NCI-H2171 treated with DMSO at 0.1 percent for 48 hours (cell line): Measurements from ENCODE around the gene ADAM12.
"Not testable (repeated sequence)": the region's sequence is repeated elsewhere in the genome, so short reads cannot be mapped to it uniquely, and the experiment has no call there.

Experiments used
- DNase-seq: peaks from one replicate; lab custom pipeline; 2025; lab: John Stamatoyannopoulos, UW

Gene ADAM12

DNA sequence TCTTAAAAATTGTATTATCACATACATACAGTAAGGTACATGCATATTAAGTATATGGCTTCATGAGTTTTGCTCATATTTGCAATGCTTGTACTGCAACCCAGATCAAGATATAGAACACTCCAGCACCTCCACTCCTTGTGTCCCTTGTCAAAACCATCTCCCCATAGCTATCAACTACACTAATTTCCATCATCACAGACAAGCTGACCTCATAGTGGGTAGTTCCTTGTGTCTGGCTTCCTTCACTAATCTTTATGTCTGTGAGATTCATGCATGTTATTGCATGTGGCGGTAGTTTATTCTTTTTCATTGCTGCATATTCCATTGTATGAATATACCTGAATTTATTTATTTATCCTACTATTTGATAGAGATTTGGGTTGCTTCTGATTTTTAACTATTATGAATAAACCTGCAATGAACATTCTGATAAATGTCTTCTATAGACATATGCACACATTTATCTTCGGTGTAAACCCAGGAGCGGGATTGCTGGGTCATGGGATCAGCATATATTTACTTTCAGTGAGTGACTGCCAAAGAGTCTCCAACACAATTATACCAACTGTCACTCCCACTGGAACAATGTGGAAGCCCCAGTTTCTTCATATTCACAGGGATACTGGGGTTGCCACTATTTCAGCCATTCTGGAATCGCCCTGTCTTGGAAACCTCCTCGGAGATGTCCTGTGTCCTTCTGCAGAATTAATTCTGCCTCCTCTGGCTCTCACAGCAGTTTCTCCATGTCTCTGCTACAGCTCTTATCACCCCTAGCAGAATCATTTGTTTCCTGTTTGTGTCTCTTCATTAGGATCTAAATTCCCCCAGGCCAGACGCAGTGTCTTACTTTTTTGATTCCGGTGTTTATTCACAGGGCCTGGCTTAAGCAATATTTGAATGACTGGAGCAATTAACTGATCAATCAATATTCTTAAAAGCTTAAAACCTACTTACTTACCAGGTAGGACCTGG lies 14.7 kb upstream of the ADAM12 start:
- DNase-seq, result no peak

DNA sequence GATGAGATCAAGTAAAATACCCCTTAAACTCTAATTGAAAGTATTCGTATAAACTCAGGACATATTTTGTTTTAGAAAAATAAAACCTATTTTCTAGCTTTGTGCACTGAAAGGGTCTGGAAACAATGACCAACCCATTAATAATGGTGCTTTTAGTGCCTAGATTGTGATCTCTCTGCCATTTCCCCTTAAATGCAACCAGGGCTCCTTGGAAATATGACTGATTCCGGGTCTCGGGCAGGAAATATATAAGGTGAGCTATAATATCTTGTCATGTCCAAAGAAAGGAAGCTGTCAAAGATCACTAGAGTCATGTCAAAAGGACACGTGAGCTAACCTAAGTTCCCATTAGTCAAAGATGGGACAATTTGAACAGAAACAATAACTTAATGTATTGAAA lies 12.4 kb upstream of the ADAM12 start:
- DNase-seq, result no peak

DNA sequence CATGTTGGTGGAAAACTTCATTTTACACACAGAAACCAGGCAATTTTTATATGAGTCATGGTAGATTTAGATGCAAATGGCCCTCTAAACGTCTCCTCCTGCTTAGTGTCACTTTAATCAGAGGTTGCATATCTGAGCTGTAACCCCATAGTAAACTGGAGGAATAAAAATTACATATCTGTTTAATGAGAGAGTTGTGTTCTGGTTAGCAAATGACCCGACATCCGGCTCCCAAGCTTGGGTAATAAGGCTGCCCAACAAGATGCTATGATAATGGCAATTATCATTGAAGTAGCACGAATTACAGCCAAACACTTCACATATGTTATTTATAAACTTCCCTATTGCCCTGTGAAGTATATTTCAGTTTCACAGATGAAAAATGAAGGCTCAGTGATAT lies 10.6 kb upstream of the ADAM12 start:
- no peak for DNase-seq

DNA sequence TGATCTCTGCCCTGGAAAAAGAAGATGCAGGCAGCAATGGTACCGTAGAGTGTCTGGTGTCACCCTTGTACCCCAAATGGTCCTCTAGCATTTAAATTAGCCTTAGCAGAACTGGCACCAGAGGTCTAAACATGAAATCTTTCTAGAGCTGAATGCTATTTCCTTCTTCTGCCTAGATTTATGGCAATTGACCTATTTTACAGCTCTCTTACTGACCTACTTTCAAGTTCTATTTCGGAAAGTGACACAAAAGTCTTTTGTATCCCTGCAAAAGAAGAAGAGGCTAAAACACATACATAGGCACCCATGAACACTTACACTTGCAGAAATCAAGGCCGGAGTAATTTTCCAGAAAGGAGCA lies 10.1 kb upstream of the ADAM12 start:
- DNase-seq, result no peak

DNA sequence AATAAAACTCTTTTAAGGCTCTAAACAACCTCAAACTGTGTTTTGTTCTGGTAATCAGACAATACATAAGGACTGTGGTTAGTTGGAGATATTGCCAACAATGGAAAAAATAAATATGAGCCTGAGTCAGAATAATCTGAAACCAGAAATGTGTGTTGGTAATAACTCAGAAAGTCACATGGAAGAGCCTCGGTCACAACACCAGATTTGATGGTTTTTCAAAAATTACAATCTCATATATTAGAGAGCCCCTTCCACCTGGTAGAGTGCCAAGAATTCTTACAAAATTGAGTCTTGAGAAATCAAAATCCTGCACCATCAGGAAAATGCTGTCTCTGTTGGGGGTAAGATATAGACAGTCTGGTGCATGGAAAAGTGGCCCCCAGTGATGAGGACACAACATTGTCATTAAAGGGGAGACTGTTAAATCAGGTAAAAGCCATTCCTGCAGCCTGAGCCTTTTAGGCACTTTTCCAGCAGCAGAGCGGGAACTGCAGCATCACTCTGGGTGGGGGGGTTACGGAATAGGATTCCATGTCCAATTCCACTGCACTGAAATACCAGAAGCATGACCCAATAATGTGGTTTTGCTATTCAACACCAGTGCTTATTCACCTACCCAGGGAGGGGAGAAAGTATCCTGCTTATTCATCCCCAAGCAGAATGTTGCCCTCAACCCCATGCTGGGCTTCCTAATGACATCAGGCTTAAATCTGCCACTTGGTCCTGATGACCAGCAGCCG lies 9.5 kb upstream of the ADAM12 start:
- DNase-seq, result no peak

DNA sequence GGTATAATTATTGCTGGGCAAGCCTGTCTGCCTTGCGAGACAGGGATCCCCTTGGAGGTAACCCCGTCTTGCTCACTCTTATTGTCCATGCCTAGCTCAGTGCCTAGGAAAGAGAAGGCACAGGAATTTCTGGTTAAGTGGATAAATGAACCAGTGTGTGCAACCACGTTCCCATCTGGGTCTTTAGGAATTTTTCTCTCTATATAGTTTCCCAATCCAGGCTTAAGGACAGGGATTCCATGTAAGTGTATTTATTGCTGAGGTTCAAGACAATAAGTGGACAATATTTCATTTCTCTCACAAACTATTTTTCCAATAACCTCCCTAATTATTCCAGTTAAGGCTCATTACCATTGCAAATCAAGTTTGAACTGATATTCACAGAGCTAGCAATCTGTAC lies 8.9 kb upstream of the ADAM12 start:
- DNase-seq, result no peak

DNA sequence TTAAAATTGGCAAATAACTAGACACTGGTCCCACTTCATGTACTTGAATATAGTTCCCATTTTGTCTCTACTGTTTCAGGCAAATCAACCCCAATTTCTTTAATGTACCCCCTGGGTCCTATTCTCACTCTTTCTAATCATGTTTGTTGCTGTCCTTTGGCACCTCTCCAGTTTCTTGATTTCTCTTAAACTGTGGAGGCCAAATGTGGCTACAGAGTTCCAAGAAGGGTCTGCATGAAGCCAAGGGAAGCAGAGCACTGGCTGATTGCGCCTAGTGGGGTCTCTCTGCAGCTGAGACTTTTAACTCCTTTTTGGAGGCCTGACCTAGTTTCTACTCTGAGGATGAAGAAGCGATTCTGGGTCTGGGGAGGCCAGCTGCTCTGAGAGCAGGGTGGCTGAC lies 6.7 kb upstream of the ADAM12 start:
- DNase-seq, result no peak

DNA sequence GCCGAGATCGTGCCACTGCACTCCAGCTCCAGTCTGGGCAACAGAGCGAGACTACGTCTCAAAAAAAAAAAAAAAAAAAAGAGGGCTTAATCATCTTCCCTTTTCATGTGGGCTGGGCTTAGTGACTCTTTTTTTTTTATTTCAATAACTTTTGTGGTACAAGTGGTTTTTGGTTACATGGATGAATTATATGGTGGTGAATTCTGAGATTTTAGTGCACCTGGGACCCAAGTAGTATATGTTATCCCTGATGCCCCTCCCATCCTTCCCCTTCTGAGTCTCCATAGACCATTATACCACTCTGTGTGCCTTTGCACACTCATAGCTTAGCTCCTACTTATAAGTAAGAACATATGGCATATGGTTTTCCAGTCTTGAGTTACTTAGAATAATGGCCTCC lies 4.8 kb upstream of the ADAM12 start:
- DNase-seq, result no peak

DNA sequence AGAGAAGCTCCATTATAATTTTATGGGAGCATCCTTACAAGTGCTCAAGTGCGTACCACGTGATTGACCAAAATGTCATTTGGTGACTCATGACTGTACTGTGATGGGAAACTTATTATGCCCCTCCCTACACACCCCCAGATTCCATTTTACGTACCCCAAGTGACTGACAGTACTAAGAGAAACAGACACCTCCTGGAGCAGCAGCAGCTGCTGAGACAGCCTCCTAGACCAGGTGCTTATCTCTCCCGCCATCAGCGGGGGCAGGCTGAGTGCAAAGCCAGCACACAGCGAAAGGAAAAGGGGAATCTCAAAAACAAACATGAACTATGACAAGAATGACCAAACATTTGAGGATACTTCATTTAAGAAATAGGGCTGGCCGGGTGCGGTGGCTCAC lies 4.2 kb upstream of the ADAM12 start:
- DNase-seq, result peak; percentile 28

DNA sequence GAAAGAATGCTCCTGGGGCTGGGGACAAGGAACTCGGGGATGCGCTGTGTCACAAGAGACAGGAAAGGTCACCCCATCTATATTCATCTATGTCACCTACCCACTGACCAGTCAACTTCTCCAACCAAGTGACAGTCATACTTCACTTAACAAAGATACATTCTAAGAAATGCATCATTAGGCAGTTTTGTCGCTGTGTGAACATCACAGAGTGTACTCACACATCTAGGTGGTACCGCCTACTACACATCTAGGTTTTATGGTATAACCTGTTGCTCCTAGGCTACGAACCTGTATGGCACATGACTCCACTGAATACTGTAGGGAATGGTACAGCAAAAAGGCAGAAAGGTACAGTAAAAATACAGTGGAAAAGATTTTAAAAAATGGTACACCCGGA lies 3.8 kb upstream of the ADAM12 start:
- DNase-seq, result no peak

DNA sequence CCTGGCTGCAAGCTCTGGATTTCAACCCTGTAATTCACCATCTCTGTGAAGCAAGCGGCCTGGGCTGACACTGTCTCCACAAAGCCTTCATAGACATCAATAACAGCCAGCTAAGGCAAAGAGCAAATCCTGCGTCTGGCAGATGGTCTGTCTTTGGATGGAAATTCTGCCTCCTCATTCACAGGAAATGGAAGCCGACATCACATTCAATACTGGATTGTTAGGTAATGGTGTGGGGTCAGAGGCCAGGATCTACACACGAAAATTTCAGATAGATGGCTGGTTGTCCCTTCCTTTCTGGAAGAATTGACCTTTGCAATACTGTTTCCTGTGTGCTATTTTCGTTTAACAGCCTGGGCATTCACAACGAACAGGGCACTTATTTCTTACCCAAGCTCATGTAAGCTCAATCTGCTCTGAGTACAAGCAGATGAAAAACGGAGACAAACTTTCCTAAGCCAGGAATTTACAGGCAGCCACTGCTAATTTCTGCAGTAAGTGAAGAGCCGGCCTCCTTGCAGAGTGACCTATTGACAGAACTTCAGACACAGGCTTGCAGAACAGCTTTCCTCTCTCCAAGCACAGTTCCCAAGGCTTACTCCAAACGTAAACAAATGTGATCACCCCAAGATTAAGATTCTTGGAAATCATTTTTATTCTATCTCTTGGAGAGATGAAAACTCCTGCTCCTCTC lies 3.1 kb upstream of the ADAM12 start:
- DNase-seq, result peak; percentile 36

DNA sequence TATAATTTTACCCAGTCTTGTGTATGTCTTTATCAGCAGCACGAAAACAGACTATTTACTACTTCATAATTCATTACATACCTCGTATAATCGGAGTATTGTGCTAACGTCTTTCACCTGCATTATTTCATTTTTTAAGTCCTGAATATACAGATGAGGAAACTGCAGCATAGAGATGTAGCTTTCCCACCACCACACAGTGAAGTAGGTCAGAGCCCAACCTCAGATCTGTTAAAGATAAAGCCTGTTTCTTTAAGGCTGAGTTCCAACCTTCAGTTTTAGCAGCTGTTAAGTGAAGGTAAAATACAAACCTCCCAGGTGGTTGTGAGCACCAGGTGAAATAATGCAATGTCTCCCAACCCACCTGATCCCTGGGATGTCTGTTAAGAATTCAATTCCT lies 2.0 kb upstream of the ADAM12 start:
- DNase-seq, result no peak

DNA sequence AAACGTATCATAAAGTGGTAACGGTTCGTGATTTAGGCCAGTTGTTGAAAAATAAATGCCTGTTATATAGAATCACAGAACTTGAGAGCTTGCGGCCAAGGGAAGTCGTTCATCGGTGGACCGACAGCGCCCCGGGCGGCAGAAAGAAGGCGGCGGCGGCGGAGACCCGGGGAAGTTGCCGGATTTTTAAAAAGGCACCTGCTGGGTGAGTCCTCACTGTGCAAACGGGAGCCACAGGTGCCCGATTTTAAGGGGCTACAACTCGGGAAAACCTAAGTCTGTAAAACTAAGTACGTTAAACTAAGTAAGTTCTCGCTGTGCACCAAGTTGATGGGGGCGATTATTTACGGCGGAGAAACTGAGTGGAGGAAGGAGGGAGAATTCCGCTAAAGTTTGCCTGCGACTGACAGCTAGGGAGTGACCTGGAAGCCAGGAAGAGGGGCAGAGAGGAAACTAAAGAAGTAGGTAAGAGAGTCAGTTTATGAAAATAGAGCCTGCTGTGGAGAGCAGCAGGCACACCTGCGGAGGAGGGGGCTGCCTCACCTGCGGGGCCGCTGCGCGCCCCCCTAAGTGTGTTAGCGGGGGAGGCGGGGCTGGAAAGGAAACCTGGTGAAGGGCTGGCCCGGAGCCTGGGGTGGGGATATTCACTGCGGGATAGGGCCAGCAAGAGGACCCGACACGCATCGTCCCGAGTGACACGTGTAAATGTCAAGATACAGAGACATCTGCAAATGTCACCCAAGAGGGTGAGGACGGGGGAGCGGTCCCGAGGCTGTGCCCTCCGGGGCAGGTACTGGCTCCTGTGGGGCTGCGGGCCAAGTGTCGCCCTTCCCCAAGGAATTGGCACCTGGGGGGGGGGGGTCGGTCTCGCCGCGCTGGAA lies 996 bp downstream of the ADAM12 start:
- DNase-seq, result peak; percentile 56

DNA sequence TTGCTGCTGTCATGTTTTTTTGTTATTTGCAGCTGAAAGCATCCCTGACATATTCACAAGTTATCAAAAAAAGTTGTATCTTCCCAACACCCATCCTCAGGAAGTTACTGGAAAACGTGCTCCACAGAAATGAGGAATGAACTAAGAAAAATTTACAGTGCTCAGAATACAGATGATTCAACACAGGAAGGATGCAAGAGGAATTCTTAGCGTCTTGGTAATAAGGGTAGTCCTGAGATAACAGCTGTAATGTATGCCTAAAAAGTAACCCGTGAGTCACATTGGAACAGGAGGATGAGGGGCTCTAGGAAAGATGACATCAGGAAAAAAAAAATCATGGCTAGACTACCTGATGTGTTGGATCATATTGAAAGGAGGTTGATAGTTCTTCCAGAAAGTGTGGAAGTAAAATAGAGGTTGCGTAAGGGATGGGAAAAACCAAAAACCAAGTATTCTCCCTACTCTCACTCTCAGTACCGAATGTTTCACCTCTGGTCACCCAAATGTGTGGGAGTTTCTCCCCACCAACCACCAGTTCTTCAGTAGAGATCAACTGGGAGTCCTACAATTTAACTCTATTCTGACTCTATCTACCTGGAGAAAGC lies 3.9 kb downstream of the ADAM12 start:
- DNase-seq, result no peak

DNA sequence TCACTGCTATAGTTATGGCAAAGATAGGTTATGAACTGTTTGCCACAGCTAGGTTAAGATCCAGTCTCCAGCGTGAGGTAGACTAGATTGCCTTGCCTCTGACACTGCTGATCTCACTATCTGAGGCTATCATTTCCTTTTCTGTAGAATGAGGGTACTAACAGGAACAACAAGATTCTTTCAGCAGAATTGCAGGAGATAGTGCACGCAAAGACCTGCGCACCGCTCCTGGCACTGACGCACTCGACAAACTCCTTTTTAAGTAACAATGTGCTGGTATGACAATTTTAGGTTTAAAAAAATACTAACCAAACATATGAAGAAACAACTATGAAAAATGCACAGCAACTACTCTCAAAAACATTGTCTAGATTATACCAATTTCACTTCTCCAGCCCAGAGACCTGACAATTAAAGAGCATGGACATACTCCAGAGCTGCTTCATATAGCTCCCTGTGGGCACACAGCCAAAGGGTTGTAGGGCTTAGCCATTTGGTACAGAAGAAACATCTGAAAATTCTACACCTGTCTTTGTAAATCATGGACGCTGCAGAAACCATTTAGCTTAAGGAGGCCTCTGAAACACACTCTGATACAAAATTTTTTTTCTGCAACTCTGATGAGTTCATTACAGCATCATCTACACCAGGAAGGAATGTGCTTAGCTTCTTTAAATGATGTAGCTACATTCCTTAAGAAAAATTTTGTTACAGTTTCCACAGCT lies 7.8 kb downstream of the ADAM12 start:
- no peak for DNase-seq

DNA sequence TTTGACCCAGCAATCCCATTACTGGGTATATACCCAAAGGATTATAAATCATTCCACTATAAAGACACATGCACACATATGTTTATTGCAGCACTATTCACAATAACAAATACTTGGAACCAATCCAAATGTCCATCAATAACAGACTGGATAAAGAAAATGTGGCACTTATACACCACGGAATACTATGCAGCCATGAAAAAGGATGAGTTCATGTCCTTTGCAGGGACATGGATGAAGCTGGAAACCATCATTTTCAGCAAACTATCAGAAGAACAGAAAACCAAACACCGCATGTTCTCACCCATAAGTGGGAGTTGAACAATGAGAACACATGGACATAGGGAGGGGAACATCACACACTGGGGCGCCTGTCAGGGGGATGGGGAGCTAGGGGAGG lies 9.1 kb downstream of the ADAM12 start:
- DNase-seq, result not testable (repeated sequence)

DNA sequence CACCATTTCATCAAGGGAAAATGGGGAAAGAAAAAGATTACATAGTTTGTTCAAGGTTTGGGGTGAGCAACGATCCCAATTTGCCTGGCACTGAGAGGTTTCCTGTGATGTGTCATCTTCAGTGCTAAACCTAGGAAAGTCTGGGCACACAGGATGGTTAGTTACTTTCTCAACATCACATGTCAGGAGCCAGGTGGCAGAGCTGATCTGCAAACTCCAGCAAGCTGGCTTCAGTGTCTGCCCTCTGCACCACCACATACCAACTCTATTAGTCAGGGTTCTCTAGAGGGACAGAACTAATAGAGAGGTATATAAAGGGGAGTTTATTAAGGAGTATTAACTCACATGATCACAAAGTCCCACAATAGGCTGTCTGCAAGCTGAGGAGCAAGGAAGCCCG lies 11.3 kb downstream of the ADAM12 start:
- DNase-seq, result no peak

DNA sequence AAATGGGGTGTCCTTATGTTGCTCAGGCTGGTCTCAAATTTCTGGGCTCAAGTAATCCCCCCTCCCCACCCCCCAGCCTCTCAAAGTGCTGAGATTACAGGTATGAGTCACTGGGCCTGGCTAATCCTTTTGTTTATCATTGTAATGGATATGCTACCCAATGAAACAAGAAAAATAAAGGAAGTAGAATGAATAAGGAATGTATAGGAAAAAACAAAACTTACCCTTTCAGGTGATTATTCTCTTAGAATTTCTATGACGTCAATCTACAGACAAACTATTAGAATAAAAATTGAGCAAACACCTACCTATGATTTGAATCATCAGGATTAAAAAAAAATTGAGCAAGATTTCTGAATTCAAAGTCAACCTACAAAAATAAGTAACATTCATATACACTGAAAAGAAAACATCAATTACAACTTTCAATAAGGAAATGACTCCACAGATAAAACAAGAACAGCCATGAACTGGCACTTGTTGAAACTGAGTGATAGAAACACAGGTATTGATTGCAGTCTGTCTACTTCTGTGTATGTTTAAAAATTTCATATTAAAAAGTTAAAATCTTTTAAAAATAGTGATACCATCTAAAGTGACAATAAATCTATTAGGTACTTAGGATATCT lies 12.2 kb downstream of the ADAM12 start:
- DNase-seq, result no peak

DNA sequence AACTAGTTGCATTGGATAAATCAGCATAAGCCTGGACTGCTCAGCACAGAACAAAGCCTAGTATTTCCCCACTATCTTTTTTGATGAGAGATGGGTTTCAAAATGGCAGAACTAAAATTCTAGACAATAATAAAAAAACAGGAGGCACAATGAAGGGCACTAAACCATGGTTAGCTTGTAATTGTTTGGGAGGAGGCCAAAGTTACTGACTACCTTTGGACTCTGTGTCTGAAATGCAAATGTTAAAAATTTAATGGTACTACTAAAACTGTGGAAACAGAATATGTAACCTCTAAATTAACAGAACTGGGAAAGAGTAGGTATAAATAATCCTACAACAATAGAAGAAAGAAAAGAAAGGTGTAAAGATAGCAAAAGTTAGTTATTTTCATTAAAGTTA lies 13.0 kb downstream of the ADAM12 start:
- no peak for DNase-seq

DNA sequence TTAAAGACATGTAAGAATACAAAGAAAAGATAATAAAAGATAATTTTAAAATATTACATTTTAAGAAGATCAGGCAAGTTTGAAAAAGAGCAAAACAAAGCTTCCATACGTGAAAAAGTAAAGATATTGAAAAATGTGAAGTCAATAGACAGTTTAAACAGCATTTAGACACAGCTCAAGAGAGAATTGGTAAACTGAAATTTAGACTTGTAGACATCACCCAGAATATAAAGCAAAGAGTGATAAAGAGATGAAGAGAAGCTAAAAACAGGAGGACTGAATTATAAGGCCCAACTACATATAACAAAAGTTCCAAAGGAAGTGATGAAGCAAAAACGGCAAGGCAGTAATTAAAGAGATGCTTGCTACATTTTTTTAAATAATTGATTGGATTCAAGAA lies 13.8 kb downstream of the ADAM12 start:
- no peak for DNase-seq
